Measurements from ENCODE around the gene BRD2.

GRCh38 chr6:33018904-33019303, 50.5 kb downstream of the BRD2 start:
- TF ChIP-seq SREBF2 (CRISPR knock-in tag; IDR thresholded peaks at IDR 0.05) (no peak), MAZ (CRISPR knock-in tag; conservative IDR thresholded peaks at IDR 0.05 in 1 of 2, IDR thresholded peaks at IDR 0.05 in 1 of 2) (no peak)

All from K562 (cell line).